Subcutaneous adipose tissue (tissue), 4 donors: ENCODE measurements around the gene LTBP2. TPM values are rescaled to one million over a fixed set of nuclear protein-coding genes. Genes with fewer than 3 reads are reported as not detected.

ENCODE experiments used
- CTCF ChIP-seq: fragments of 450-650 bp; IDR thresholded peaks from one replicate; pipeline ENCODE4 v1.5.1; 2016; ENCODE audit warnings: low read depth, mild to moderate bottlenecking, control low read depth, antibody characterized with exemption, moderate library complexity
- total RNA-seq, 4 donors: library from RNA; depleted of rRNA; stranded (reverse); fragments of >200 nt; gene quantifications; one replicate each; pipeline ENCODE4 v1.1.0, GENCODE V29; 2016

The LTBP2 gene
- total RNA-seq, 4 donors from 2014 or later: 39.6 to 109 (median 64.3) TPM

GRCh38 chr14:74585406-74586335 lies 26.4 kb downstream of the LTBP2 start:
- TF ChIP-seq CTCF: no peak

GRCh38 chr14:74584951-74585350 lies 27.1 kb downstream of the LTBP2 start:
- no peak for TF ChIP-seq CTCF

- no peak for TF ChIP-seq CTCF
Observed at GRCh38 chr14:74583689-74584434, 28.2 kb downstream of the LTBP2 start.

- no peak for TF ChIP-seq CTCF
Observed at GRCh38 chr14:74582910-74583581, 29.0 kb downstream of the LTBP2 start.

- no peak for TF ChIP-seq CTCF
Observed at GRCh38 chr14:74580275-74580672, 31.8 kb downstream of the LTBP2 start.

GRCh38 chr14:74579447-74580274 lies 32.4 kb downstream of the LTBP2 start:
- no peak for TF ChIP-seq CTCF
